ENCODE measurements around the gene MYH13. TPM values are rescaled to one million over a fixed set of nuclear protein-coding genes. Genes with fewer than 3 reads are reported as not detected.

Gene MYH13
- total RNA-seq, 1 experiment from 2014 or later: not detected

DNA sequence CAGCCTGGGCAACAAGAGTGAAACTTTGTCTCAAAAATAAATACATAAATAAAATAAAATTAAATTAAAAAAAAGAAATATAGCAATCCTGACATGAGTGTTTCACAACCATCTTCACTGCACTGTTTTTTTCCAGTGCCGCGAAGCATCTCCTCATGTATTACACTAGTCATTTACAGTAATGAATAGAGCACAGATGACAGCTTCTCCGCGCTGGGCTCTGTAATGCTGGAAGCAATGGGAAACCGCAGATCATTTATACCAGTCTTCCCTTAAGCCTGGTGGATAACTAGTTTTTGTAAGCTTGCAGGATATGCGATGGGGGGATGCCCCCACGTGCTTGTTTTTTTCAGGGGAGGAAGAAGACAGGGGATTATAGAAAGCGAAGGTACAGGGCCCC is 86.9 kb downstream of the MYH13 start (continued):
- TF ChIP-seq, protein P1, sequence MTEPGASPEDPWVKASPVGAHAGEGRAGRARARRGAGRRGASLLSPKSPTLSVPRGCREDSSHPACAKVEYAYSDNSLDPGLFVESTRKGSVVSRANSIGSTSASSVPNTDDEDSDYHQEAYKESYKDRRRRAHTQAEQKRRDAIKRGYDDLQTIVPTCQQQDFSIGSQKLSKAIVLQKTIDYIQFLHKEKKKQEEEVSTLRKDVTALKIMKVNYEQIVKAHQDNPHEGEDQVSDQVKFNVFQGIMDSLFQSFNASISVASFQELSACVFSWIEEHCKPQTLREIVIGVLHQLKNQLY (CRISPR knock-in tag; IDR thresholded peaks at IDR 0.05): no peak
- TF ChIP-seq SMAD3 (CRISPR knock-in tag; IDR thresholded peaks at IDR 0.05; ENCODE audit: borderline replicate concordance): no peak
- TF ChIP-seq ZNF671 (CRISPR knock-in tag; IDR thresholded peaks at IDR 0.05): no peak
- TF ChIP-seq ZBTB21 (CRISPR knock-in tag; IDR thresholded peaks at IDR 0.05; ENCODE audit: borderline replicate concordance): no peak
- no peak for TF ChIP-seq CREM (CRISPR knock-in tag; IDR thresholded peaks at IDR 0.05)
- TF ChIP-seq, protein P2, sequence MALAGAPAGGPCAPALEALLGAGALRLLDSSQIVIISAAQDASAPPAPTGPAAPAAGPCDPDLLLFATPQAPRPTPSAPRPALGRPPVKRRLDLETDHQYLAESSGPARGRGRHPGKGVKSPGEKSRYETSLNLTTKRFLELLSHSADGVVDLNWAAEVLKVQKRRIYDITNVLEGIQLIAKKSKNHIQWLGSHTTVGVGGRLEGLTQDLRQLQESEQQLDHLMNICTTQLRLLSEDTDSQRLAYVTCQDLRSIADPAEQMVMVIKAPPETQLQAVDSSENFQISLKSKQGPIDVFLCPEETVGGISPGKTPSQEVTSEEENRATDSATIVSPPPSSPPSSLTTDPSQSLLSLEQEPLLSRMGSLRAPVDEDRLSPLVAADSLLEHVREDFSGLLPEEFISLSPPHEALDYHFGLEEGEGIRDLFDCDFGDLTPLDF (CRISPR knock-in tag; IDR thresholded peaks at IDR 0.05): no peak
- TF ChIP-seq ATF1 (CRISPR knock-in tag; IDR thresholded peaks at IDR 0.05): no peak

DNA sequence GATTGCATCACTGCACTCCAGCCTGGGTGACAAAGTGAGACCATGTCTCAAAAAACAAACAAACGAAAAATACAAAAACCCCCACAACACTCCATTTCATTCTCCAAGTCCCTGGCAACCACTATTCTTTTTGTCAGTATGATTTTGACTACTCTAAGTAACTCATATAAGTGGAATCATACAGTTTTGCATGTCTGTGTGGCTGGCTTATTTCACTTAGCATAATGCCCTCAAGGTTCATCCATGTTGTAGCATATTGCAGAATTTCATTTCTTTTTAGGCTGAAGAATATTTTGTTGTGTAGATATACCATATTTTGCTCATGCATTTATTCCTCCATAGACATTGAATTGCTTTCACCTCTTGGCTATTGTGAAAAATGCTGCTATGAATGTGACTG is 92.7 kb downstream of the MYH13 start:
- peaks cover 19% of the 10 kb centered on the region for H3K4me1 Mint-ChIP-seq
- TF ChIP-seq NR2C2 (CRISPR knock-in tag; IDR thresholded peaks at IDR 0.05): no peak
- no peak for TF ChIP-seq NR1H2 (CRISPR knock-in tag; IDR thresholded peaks at IDR 0.05)
- TF ChIP-seq SMAD4 (CRISPR knock-in tag; IDR thresholded peaks at IDR 0.05): no peak
- TF ChIP-seq, protein P3, sequence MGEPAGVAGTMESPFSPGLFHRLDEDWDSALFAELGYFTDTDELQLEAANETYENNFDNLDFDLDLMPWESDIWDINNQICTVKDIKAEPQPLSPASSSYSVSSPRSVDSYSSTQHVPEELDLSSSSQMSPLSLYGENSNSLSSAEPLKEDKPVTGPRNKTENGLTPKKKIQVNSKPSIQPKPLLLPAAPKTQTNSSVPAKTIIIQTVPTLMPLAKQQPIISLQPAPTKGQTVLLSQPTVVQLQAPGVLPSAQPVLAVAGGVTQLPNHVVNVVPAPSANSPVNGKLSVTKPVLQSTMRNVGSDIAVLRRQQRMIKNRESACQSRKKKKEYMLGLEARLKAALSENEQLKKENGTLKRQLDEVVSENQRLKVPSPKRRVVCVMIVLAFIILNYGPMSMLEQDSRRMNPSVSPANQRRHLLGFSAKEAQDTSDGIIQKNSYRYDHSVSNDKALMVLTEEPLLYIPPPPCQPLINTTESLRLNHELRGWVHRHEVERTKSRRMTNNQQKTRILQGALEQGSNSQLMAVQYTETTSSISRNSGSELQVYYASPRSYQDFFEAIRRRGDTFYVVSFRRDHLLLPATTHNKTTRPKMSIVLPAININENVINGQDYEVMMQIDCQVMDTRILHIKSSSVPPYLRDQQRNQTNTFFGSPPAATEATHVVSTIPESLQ (CRISPR knock-in tag; IDR thresholded peaks at IDR 0.05): no peak
- TF ChIP-seq SP1 (CRISPR knock-in tag; conservative IDR thresholded peaks at IDR 0.05): no peak
- TF ChIP-seq SMAD3 (CRISPR knock-in tag; IDR thresholded peaks at IDR 0.05; ENCODE audit: borderline replicate concordance): no peak
- no peak for TF ChIP-seq ESRRA (CRISPR knock-in tag; IDR thresholded peaks at IDR 0.05; ENCODE audit: borderline replicate concordance)
- H3K27me3 Mint-ChIP-seq (ENCODE audit: low read depth): no peaks in the 10 kb centered on the region
- no peaks in the 10 kb centered on the region for H3K9me3 Mint-ChIP-seq
- CTCF ChIA-PET: no interaction called here
- no peak for ATAC-seq
- no peak for DNase-seq (ENCODE audit: low spot score)
- H3K36me3 Mint-ChIP-seq: no peaks in the 10 kb centered on the region
- POLR2A ChIA-PET: no interaction called here
- H3K4me3 Mint-ChIP-seq: no peak overlapping the region
- no peak overlapping the region for H3K27ac Mint-ChIP-seq

DNA sequence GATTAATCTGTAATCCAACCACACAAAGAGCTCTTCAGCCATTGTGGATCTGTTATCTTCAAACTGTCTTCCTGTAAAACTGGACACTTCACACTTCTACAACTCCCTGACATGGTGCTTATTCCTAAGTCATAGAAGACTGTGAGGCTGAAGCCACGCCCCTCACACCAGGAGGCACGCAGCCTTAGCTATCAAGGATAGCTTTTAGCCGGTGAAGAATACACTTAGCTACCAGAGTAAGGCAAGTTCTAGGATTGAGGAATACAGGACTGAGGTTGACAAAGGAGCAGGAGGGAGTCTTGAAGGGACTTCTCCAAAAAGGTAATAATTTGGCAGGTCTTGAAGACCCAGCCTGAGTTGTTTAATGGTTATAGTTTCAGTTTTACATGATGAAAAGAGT is 94.6 kb downstream of the MYH13 start:
- CTCF ChIA-PET: interaction anchor here (0.6 to 1.7 kb wide), 4 partner anchors 18 to 351 kb away, joined by 4 to 9 read pairs (median 4); no protein-coding TSS in a partner anchor
- H3K27ac Mint-ChIP-seq: no peak overlapping the region
- POLR2A ChIA-PET: no interaction called here
- no peaks in the 10 kb centered on the region for H3K36me3 Mint-ChIP-seq
- peaks cover 19% of the 10 kb centered on the region for H3K4me1 Mint-ChIP-seq
- H3K27me3 Mint-ChIP-seq (ENCODE audit: low read depth): no peaks in the 10 kb centered on the region
- H3K9me3 Mint-ChIP-seq: no peaks in the 10 kb centered on the region
- DNase-seq (ENCODE audit: low spot score): peak; percentile 46
- H3K4me3 Mint-ChIP-seq: no peak overlapping the region
- ATAC-seq: peak; percentile 59
- TF ChIP-seq, protein P4, sequence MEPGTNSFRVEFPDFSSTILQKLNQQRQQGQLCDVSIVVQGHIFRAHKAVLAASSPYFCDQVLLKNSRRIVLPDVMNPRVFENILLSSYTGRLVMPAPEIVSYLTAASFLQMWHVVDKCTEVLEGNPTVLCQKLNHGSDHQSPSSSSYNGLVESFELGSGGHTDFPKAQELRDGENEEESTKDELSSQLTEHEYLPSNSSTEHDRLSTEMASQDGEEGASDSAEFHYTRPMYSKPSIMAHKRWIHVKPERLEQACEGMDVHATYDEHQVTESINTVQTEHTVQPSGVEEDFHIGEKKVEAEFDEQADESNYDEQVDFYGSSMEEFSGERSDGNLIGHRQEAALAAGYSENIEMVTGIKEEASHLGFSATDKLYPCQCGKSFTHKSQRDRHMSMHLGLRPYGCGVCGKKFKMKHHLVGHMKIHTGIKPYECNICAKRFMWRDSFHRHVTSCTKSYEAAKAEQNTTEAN (CRISPR knock-in tag; IDR thresholded peaks at IDR 0.05): no peak
- TF ChIP-seq, protein P5, sequence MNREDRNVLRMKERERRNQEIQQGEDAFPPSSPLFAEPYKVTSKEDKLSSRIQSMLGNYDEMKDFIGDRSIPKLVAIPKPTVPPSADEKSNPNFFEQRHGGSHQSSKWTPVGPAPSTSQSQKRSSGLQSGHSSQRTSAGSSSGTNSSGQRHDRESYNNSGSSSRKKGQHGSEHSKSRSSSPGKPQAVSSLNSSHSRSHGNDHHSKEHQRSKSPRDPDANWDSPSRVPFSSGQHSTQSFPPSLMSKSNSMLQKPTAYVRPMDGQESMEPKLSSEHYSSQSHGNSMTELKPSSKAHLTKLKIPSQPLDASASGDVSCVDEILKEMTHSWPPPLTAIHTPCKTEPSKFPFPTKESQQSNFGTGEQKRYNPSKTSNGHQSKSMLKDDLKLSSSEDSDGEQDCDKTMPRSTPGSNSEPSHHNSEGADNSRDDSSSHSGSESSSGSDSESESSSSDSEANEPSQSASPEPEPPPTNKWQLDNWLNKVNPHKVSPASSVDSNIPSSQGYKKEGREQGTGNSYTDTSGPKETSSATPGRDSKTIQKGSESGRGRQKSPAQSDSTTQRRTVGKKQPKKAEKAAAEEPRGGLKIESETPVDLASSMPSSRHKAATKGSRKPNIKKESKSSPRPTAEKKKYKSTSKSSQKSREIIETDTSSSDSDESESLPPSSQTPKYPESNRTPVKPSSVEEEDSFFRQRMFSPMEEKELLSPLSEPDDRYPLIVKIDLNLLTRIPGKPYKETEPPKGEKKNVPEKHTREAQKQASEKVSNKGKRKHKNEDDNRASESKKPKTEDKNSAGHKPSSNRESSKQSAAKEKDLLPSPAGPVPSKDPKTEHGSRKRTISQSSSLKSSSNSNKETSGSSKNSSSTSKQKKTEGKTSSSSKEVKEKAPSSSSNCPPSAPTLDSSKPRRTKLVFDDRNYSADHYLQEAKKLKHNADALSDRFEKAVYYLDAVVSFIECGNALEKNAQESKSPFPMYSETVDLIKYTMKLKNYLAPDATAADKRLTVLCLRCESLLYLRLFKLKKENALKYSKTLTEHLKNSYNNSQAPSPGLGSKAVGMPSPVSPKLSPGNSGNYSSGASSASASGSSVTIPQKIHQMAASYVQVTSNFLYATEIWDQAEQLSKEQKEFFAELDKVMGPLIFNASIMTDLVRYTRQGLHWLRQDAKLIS (CRISPR knock-in tag; IDR thresholded peaks at IDR 0.05; ENCODE audit: borderline replicate concordance): no peak
- TF ChIP-seq ZNF317 (CRISPR knock-in tag; IDR thresholded peaks at IDR 0.05; ENCODE audit: borderline replicate concordance, low read depth): no peak
- TF ChIP-seq, protein P6, sequence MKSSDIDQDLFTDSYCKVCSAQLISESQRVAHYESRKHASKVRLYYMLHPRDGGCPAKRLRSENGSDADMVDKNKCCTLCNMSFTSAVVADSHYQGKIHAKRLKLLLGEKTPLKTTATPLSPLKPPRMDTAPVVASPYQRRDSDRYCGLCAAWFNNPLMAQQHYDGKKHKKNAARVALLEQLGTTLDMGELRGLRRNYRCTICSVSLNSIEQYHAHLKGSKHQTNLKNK (CRISPR knock-in tag; IDR thresholded peaks at IDR 0.05): no peak
- TF ChIP-seq, protein P7, sequence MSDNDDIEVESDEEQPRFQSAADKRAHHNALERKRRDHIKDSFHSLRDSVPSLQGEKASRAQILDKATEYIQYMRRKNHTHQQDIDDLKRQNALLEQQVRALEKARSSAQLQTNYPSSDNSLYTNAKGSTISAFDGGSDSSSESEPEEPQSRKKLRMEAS (CRISPR knock-in tag; IDR thresholded peaks at IDR 0.05): no peak
- no peak for TF ChIP-seq MYBL2 (CRISPR knock-in tag; IDR thresholded peaks at IDR 0.05)
- no peak for TF ChIP-seq GTF2I (CRISPR knock-in tag; conservative IDR thresholded peaks at IDR 0.05)
- TF ChIP-seq, protein P8, sequence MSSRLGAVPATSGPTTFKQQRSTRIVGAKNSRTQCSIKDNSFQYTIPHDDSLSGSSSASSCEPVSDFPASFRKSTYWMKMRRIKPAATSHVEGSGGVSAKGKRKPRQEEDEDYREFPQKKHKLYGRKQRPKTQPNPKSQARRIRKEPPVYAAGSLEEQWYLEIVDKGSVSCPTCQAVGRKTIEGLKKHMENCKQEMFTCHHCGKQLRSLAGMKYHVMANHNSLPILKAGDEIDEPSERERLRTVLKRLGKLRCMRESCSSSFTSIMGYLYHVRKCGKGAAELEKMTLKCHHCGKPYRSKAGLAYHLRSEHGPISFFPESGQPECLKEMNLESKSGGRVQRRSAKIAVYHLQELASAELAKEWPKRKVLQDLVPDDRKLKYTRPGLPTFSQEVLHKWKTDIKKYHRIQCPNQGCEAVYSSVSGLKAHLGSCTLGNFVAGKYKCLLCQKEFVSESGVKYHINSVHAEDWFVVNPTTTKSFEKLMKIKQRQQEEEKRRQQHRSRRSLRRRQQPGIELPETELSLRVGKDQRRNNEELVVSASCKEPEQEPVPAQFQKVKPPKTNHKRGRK (CRISPR knock-in tag; IDR thresholded peaks at IDR 0.05; ENCODE audit: borderline replicate concordance): no peak
